Endodermal cell (in vitro differentiated cells): ENCODE results near the gene FHAD1. TPM values are rescaled to one million over a fixed set of nuclear protein-coding genes. Genes with fewer than 3 reads are reported as not detected.

Experiments
- DNase-seq: peaks from one replicate; pipeline ENCODE4 v3.0.0-alpha.2; 2017
- H3K27ac ChIP-seq: 2 replicates; pipeline ENCODE4 v1.5.1; 2013; ENCODE audit warnings: mild to moderate bottlenecking, low read depth, low read length, moderate library complexity
- H3K27me3 ChIP-seq: 2 replicates; pipeline ENCODE4 v1.6.1; 2013; ENCODE audit warnings: mild to moderate bottlenecking, low read length, moderate library complexity; ENCODE audit not compliant: insufficient read depth, control insufficient read depth, poor library complexity, severe bottlenecking
- H3K36me3 ChIP-seq: 2 replicates; pipeline ENCODE4 v1.7.0; 2013; ENCODE audit warnings: mild to moderate bottlenecking, low read length, moderate library complexity; ENCODE audit not compliant: control insufficient read depth, insufficient read depth
- H3K4me1 ChIP-seq: one replicate; pipeline ENCODE4 v1.7.0; 2013; ENCODE audit warnings: low read length; ENCODE audit not compliant: control insufficient read depth, insufficient read depth
- H3K4me3 ChIP-seq: 2 replicates; pipeline ENCODE4 v1.5.1; 2013; ENCODE audit warnings: mild to moderate bottlenecking, low read length, moderate library complexity
- H3K9ac ChIP-seq: 2 replicates; pipeline ENCODE4 v1.6.1; 2013; ENCODE audit warnings: mild to moderate bottlenecking, low read length, moderate library complexity; ENCODE audit not compliant: poor library complexity, severe bottlenecking; ENCODE audit errors: extremely low read depth
- H3K9me3 ChIP-seq: 2 replicates; pipeline ENCODE4 v1.6.1; 2013; ENCODE audit warnings: mild to moderate bottlenecking, low read length, moderate library complexity; ENCODE audit not compliant: control insufficient read depth
- H3K27ac Mint-ChIP-seq: 2 replicates; pipeline ENCODE4 v1.8.0; 2020; ENCODE audit warnings: mixed read lengths
- H3K27me3 Mint-ChIP-seq: 2 replicates; pipeline ENCODE4 v1.8.0; 2021; ENCODE audit warnings: mild to moderate bottlenecking, mixed read lengths; ENCODE audit not compliant: insufficient read depth
- H3K36me3 Mint-ChIP-seq: 2 replicates; pipeline ENCODE4 v1.8.0; 2020; ENCODE audit warnings: low read depth, mixed read lengths
- H3K4me1 Mint-ChIP-seq: 2 replicates; pipeline ENCODE4 v1.8.0; 2020; ENCODE audit warnings: mixed read lengths
- H3K4me3 Mint-ChIP-seq: 2 replicates; pipeline ENCODE4 v1.8.0; 2020; ENCODE audit warnings: mild to moderate bottlenecking, moderate library complexity, mixed read lengths
- H3K9me3 Mint-ChIP-seq: 2 replicates; pipeline ENCODE4 v1.8.0; 2020; ENCODE audit warnings: mild to moderate bottlenecking, mixed read lengths
- CTCF ChIP-seq: fragments of 200-600 bp; sonication (generic); conservative IDR thresholded peaks from 2 replicates; pipeline ENCODE4 v1.5.0; 2021; ENCODE audit warnings: antibody characterized with exemption, mild to moderate bottlenecking
- WGBS, 2 experiments: methylation state at CpG; one replicate each; pipeline versions ENCODE4 v1.1.5 to v1.1.7; 2013; ENCODE audit warnings: missing lambda C conversion rate in 2 of 2, mixed read lengths in 1 of 2; ENCODE audit not compliant: insufficient coverage in 1 of 2, insufficient read length in 1 of 2; 5-methylcytosine and 5-hydroxymethylcytosine counted together
- total RNA-seq, 2 donors: library from RNA; stranded (reverse); fragmentation: NEBNext Ultra II Directional in 1 of 2; extraction: Animal tissue kit (Norgen Biotek cat#: 25700) in 1 of 2; gene quantifications; 2 replicates in 1 of 2; 3 replicates in 1 of 2; pipeline ENCODE4 v1.2.1, GENCODE V29; 2021

The FHAD1 gene
- total RNA-seq, 2 donors from 2014 or later, result 2.9 to 3.6 TPM

- TF ChIP-seq CTCF, result no peak
- Mint-ChIP-seq H3K4me1 (peaks cover 2% of the 10 kb centered on the region), H3K9me3 (peaks cover 11% of the 10 kb centered on the region), H3K36me3 (peaks cover 2% of the 10 kb centered on the region), H3K27me3 (no peaks in the 10 kb centered on the region), H3K4me3 (no peak overlapping the region), H3K27ac (no peak overlapping the region)
- Histone ChIP-seq H3K9me3 (no peaks in the 10 kb centered on the region), H3K27me3 (no peaks in the 10 kb centered on the region), H3K9ac (no peak overlapping the region), H3K27ac (no peak overlapping the region), H3K4me1 (no peaks in the 10 kb centered on the region), H3K36me3 (no peaks in the 10 kb centered on the region), H3K4me3 (no peak overlapping the region)
- DNase-seq, result no peak
- WGBS, 2 experiments, result 92 to 95% methylated on average over 11 to 12 of the region's 12 CpGs
Measured at GRCh38 chr1:15341634-15342407, 94.8 kb downstream of the FHAD1 start.

- Mint-ChIP-seq H3K36me3 (peaks cover 2% of the 10 kb centered on the region), H3K27ac (no peak overlapping the region), H3K27me3 (no peaks in the 10 kb centered on the region), H3K4me1 (peaks cover 2% of the 10 kb centered on the region), H3K4me3 (no peak overlapping the region), H3K9me3 (peaks cover 11% of the 10 kb centered on the region)
- WGBS, 2 experiments, result 88 to 94% methylated on average over 3 to 4 of the region's 4 CpGs
- Histone ChIP-seq H3K4me3 (no peak overlapping the region), H3K27me3 (no peaks in the 10 kb centered on the region), H3K27ac (no peak overlapping the region), H3K4me1 (no peaks in the 10 kb centered on the region), H3K9ac (no peak overlapping the region), H3K9me3 (no peaks in the 10 kb centered on the region), H3K36me3 (no peaks in the 10 kb centered on the region)
- TF ChIP-seq CTCF, result no peak
- DNase-seq, result no peak
Measured at GRCh38 chr1:15342408-15342967, 95.5 kb downstream of the FHAD1 start.

DNA sequence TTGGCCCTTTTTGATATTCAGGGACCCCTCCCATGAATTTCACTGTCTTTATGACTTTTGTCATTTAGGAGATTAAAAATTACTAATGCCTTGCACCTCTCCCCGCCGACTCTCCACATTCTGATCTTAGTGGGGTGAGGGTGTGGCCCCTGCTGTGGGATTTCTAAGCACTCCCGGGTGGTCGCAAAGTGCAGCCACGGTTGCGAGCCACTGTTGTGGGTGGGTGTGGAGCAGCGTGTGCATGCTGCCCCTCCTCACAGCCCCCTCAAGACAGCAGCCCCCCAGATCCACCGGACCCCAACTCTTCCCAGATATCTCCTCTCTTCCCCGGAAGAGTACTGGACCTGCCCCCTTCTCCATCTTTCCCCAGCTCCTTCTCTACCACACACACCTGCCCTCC is 96.1 kb downstream of the FHAD1 start:
- no peak overlapping the region for H3K27ac ChIP-seq
- Mint-ChIP-seq H3K4me3 (no peak overlapping the region), H3K9me3 (peaks cover 9% of the 10 kb centered on the region), H3K36me3 (peaks cover 2% of the 10 kb centered on the region), H3K4me1 (peaks cover 2% of the 10 kb centered on the region), H3K27ac (no peak overlapping the region), H3K27me3 (no peaks in the 10 kb centered on the region)
- no peak for DNase-seq
- no peaks in the 10 kb centered on the region for H3K9me3 ChIP-seq
- no peaks in the 10 kb centered on the region for H3K27me3 ChIP-seq
- H3K4me1 ChIP-seq, result no peaks in the 10 kb centered on the region
- H3K36me3 ChIP-seq, result no peaks in the 10 kb centered on the region
- H3K4me3 ChIP-seq, result no peak overlapping the region
- no peak overlapping the region for H3K9ac ChIP-seq
- TF ChIP-seq CTCF, result no peak
- 80 to 97% methylated on average over 2 to 9 of the region's 9 CpGs for WGBS, 2 experiments
